SIG-M5 treated with dmso at 0.1 percent for 504 hours (cell line): Measurements from ENCODE around the gene LSM3.
A peak's percentile ranks its signal among the peaks of the same experiment; 100 is the strongest.

ENCODE experiments used
- DNase-seq: peaks from one replicate; lab custom pipeline; 2025; ENCODE audit not compliant: unreplicated experiment; lab: John Stamatoyannopoulos, UW

The LSM3 gene

DNA sequence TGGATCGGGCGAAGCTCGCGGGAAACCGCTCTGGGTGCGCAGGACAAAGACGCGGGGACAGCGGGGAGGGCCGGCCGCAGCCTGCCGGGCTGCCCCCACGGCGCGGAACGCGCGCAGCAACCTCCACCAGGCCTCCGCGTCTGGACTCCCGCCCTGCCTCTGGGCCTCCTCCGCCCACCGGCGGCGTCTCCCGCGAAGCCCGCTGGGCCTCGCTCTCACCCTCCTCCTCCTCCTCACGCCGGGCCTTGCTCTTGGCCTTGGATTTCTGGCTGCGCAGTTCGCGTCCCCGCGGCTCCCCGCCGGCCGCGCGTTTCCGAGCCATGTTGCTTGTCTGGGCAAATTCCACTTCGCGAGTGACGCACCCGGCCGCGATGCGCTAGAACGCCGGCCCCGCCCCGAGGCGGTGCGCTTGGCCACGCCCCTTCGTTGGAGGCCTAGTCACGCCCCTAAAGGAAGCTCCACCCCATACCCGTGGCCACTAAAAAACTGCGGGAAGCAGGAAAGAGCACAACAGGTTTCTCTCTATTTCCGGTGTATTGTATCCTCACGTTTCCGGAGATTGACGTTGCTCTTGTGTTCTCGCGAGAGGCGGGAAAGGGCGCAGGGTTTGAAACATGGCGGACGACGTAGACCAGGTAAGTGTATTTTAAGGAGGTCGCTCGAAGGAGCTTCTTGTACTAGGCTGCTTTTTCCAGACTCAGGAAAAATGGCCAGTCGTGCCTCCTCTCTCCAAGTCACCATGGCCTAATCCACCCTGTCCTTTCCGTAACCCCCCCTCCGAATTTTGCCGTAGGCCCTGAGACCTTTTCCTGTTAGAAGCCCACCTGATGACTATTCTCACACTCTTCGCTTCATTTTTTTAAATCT is at the start of gene LSM3, which contains the start of gene XPC:
TSS of gene LSM3 (plus strand) at position 571 of the 867 bp plus-strand sequence. CDS start at position 615, 44 bp downstream.
TSS of gene XPC (minus strand) at position 355 of the 867 bp plus-strand sequence. CDS start at position 322, 33 bp downstream.
- DNase-seq: peak; percentile 99

DNA sequence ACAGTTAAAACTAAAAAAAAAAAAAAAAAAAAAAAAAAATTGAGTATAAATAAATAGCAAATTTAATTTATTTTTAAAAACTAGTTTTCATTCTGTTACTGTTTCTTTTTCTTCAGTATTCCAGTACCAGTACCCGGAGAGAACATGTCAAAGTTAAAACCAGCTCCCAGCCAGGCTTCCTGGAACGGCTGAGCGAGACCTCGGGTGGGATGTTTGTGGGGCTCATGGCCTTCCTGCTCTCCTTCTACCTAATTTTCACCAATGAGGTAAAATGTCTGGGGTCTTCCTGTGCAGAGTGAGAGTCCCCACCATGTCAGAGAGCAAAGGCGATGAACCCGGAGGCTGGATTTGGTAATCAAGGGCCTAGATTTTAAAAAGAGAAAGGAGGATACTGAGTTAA is 49.3 kb upstream of the LSM3 start:
- no peak for DNase-seq

DNA sequence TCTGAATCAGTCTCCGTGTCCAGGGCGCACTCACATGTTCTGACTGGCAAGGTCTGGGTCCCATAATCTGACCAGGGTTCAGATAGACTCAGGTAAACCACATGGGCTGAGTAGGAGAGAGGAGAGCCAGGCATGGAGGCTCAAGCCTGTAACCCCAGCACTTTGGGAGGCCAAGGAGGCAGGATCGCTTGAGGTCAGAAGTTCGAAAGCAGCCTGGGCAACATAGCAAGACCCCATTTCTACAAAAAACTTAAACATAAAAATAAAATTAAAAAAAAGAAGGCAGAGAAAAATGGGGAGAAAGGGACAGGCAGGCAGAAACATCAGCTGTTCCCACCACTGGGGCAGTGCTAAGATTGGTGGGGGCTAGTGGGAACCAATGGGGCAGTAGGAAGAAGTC is 48.4 kb upstream of the LSM3 start:
- no peak for DNase-seq

DNA sequence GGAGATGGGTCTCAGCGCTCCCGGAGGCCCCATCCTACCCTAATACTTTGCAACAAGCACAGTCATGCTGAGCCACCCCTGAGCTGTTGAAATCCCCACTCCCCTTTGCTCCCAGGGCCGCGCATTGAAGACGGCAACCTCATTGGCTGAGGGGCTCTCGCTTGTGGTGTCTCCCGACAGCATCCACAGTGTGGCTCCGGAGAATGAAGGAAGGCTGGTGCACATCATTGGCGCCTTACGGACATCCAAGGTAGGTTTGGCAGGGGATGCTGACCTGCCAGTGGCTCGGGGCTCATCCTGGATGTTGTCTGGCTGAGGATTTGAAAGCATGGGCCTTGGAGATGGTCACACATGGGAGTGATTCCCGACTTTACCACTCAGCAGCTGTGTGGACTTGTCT is 47.9 kb upstream of the LSM3 start:
- no peak for DNase-seq

DNA sequence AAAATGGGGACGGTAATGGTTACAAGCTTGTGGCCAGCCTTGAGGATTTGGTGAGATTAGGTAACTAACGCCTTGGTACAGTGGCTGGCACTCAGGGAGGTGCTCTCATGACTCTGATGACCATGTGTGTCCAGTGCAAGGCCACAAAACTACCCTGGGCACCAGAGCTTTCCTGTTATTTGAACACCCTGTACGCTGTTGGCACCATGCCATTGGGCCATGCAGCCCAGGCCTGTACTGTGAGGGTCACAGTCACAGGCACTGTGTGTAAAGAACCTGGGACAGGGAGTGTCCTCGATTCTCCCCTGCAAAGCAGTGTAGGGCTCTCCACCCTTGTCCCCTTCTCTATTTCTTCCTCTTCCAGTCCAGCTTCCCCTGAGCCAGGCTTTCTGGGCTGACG is 47.5 kb upstream of the LSM3 start:
- no peak for DNase-seq

DNA sequence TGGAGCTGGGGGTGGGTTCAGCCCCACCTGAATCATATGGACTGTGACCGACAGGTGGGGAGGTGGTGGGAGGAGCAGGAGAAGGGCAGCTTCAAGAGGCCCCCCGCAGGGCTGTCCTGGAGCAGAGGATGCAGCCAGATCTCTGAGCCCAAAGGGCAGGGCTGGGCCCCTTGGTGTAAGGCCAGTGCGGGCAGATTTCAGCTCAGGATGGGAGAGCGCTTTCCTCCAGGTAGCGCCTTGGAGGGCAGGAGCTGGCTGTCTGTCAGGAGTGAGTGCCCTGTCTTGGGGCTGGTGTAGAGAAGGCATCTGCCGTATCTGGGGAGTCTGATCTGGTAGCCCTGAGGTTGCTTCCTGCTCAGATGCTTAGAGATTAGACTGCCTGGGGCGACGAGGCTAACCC is 46.5 kb upstream of the LSM3 start:
- DNase-seq: no peak

DNA sequence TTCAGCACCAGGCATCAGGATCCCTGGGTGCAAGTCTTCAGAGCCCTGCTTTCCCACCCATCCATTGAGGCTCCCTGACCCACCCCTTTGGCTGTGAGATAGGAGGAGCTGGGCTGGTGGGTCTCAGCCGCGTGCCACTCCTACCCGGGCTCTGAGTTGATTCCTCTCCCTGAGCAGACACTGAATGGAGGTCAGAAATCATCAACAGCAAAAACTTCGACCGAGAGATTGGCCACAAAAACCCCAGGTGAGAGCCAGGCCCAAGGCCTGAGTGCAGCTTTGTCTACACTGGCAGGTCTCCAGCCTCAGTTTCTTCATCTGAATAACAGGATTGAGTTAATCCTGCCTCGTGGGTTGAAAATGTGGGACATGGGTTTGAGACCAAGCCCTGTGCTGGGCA is 45.9 kb upstream of the LSM3 start:
- no peak for DNase-seq

DNA sequence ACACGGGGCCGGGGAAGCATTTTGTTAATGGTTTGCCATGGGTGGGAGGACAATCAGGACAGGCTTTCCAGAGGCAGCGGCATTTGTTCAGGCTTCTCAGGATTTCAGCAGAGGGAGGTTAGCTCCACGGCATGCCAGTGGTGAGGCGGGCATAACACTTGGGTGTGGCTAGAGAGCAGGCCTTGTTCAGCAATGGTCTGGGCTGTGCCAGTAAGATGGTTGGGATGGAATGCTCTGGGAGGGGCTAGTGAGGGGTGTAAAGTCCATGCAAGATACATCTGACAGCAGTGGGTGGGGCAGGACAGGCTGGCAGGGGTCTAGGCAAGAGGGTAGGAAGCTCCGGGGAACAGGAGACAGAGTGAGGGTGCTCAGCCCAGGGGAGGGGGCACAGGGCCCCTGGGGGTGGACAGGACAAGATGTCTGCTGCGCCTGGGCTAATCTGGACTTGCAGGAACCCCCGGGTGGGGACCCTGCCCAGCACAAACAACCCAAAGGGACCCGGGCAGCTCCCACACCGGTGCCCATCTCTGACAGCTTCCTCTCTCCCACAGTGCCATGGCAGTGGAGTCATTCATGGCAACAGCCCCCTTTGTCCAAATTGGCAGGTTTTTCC is 45.3 kb upstream of the LSM3 start:
- DNase-seq: no peak

DNA sequence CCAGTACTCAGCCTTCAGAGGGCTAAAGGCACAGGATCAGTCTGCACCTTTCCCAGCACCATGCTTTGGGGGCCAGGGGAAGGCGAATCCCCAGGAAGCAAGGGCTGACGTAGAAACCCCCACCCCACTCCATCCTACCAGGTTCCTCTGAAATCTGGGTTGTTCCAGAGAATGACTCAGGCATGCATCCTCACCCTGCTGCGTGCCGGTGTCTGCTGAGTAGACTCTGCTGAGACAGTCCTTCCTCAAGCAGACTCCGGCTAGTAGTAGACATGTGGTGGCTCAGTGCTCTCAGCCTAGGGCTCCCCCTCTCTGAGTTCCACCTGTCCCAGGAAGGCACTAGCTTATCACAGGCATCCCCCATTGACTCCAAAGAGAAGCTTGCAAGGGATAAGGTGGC is 44.7 kb upstream of the LSM3 start:
- DNase-seq: no peak

DNA sequence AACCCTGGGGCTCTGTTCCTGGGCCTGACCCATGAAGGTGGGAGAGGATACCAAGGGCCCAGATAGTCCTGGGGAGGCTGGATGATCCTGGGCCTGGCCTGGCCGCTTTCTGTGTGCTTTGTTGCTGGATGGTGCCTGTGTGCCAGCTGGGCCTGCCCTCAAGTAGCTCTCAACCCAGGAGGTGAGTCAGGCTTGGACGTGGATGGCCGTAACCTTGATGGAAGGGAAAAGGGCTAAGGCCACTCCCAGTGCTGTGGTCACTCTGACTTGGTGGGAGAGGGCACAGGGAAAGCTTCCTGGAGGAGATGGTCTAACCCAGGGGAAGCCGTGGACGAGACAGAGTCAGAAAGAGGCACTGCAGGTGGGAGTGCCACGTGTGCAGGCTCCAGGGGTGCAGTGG is 44.3 kb upstream of the LSM3 start:
- no peak for DNase-seq

DNA sequence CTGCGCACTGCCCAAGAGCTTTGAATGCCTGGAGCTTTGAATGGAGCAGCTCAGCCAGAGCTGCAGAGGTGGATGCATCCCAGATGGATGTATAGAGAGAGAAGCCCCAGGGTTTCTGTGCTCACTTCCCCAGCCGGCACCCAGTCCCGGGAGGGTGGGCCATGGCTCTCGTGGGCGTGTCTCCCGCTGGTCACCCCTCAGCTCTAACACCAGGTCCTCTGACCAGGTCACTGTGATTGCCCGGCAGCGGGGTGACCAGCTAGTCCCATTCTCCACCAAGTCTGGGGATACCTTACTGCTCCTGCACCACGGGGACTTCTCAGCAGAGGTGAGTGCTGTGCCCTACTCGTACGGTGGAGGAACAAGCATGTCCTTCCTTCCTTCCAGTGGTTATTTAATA is 43.0 kb upstream of the LSM3 start:
- no peak for DNase-seq

DNA sequence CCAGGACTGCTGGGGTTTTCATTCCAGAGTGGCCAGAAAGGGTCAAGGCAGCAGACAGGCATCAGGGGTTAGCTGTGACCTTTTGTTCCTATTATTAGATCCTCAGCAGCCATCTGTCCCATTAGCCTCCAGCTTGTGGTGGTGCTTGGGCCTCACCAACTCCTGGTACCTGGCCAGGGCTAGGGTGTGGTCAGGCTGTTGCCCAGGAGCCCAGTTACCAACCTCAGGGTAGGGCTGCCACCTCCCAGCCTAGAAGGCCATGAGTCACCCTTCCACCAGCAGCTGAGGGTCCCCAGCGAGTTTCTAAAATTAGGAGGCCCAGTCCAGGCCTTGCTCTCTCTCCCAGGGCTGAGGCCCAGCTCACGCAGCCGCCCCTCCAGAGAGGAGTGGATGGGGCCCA is 41.6 kb upstream of the LSM3 start:
- no peak for DNase-seq

DNA sequence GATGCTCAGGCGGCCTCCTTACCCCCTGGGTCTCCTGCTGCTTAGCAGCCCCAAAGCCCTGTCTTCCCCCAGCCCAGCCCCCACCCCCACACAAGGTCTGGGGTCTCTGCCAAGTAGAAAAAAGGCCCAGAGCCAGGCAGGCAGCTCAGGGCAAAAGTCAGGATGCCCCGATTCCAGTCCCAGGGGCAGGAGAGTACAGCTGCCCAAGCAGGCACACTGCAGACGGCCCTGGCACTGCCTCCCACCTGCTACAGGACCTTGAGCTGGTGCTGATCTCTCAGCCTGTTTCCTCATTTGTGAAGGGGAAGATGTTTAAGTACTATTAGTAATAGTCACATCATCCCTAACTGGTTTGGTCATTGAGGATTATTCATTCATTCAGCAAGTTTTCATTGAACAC is 41.2 kb upstream of the LSM3 start:
- DNase-seq: no peak

DNA sequence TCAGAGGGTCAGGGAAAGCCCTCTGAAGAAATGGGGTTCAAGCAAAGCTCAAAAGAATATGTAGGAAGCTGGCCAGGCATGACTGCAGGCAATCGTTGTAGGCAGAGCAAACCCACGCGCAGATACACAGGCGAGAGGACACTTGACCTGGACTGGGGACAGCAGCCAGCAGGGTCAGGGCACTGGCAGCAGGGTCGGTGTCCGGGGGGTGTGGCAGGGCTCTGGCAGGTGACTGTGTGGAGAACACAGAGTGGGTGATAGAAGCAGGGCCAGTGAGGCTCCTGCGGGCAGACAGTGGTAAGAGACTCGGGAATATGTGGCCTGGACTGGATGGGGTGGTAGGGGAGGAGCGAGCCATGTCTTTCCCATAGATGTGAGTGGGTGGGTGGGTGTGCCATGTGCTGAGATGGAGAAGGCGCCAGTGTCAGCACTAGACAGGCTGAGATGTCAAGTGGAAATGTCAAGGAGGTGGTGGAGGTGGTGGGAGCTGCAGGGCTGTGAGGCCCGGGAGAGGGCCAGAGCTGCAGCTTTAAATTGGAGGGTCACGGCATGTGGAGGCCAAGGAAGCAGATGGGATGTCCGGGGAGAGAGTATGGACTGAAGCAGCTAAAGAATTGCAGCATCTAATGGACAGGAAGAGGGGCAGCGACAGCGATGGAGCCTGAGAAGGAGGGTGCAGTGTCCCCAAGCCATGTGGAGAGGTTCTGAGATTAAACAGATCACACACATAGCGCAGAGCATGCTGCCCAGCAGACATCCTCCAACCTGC is 40.3 kb upstream of the LSM3 start:
- no peak for DNase-seq

DNA sequence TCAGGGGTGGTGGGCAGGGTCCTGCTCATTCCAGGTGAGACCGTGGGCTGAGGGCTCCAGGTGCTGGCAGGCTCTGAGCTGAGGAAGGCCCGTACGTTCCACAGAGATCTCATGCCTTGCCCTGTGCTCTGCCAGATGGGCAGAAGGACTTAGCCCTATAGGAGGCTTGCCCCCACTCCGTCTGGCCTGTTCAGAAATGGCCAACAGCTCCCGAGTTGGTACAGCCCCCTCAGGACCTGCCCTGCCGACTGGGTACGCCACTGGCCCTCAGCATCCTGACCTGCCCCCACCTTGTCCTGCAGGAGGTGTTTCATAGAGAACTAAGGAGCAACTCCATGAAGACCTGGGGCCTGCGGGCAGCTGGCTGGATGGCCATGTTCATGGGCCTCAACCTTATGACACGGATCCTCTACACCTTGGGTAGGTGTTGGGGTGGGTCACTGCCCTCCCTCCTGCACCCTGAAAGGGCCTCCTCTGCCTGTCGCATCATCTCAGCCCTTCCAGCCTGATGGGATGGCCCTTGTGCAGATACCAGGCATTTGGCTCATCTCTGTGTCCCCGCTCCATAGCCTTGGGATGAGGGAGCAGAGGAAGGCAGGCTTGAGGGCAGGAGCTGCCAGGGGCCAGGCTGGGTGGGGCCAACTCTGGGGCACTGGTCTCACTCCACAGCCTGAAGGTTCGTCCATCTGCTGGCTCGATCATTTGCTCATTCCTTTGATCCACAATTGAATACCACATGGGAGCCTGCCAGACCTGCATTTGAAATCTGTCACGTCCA is 39.5 kb upstream of the LSM3 start:
- DNase-seq: no peak

DNA sequence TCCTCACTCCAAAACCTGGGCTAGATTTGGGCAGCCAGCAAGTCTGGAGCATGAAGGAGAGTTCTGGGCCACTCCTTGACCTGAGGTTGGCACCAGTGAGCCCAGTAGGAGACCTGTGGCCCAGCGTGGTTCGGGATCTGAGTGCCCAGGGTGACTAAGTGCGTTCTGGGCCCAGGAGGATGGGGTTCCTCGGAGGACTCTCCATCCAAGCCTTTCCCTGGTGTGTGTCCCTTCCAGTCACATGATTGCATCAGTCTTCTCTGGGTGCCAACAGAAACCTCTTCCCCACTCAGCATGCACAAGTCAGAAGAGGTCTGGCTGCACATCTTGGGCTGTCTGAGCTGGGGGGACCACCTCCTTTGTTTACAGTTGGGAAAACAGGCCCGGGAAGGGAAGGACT is 38.8 kb upstream of the LSM3 start:
- DNase-seq: no peak

DNA sequence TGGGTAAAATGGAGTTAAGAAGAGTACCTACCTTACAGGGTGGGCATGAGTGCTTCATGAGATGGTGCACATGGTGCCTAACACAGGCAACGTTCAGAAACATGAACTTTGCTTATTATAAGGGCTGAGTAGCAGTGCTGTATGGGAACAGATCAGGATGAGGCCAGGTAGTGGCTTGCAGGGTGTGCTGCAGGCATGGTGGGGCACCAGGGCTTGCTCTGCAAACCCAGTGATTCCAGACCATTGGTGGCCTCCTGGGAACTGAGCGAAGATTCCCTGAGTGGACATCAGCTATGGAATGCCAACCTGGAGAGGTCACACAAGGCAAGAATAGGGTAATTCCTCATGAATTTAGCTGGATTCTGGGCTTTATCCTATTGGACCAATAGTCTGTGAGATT is 37.9 kb upstream of the LSM3 start:
- no peak for DNase-seq

DNA sequence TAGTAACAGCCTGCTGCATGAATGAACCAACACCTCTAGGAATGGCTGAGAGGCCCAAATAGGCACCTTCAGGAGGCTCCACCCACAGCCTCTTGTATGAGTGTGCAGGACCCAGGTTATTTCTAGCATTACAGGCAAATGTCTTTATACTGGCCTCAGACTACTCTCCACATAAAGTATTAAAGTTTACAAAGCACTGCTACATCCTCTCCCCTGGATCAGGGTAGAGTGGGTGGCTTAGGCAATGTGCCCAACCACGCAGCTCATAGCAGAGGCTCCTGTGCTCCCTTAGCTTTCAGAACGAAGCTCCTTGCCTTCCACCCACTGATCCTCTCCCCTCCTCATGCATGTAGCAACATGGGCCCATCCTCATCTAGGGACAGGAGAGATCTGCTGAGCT is 37.5 kb upstream of the LSM3 start:
- DNase-seq: no peak

DNA sequence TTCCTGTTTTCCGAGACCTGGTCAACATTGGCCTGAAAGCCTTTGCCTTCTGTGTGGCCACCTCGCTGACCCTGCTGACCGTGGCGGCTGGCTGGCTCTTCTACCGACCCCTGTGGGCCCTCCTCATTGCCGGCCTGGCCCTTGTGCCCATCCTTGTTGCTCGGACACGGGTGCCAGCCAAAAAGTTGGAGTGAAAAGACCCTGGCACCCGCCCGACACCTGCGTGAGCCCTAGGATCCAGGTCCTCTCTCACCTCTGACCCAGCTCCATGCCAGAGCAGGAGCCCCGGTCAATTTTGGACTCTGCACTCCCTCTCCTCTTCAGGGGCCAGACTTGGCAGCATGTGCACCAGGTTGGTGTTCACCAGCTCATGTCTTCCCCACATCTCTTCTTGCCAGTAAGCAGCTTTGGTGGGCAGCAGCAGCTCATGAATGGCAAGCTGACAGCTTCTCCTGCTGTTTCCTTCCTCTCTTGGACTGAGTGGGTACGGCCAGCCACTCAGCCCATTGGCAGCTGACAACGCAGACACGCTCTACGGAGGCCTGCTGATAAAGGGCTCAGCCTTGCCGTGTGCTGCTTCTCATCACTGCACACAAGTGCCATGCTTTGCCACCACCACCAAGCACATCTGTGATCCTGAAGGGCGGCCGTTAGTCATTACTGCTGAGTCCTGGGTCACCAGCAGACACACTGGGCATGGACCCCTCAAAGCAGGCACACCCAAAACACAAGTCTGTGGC is 36.8 kb upstream of the LSM3 start:
- no peak for DNase-seq

DNA sequence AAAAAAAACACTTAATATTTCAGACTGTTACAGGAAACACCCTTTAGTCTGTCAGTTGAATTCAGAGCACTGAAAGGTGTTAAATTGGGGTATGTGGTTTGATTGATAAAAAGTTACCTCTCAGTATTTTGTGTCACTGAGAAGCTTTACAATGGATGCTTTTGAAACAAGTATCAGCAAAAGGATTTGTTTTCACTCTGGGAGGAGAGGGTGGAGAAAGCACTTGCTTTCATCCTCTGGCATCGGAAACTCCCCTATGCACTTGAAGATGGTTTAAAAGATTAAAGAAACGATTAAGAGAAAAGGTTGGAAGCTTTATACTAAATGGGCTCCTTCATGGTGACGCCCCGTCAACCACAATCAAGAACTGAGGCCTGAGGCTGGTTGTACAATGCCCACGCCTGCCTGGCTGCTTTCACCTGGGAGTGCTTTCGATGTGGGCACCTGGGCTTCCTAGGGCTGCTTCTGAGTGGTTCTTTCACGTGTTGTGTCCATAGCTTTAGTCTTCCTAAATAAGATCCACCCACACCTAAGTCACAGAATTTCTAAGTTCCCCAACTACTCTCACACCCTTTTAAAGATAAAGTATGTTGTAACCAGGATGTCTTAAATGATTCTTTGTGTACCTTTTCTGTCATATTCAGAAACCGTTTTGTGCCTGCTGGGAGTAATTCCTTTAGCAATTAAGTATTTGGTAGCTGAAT is 35.9 kb upstream of the LSM3 start:
- DNase-seq: no peak
